HG03378 (cell line): Measurements from ENCODE around the gene ENTPD5.

Experiments used
- ATAC-seq: cut with Tn5 transposase; IDR thresholded peaks from one replicate; pipeline ENCODE4 v1.9.1; 2021; ENCODE audit warnings: mild to moderate bottlenecking, moderate library complexity; ENCODE audit not compliant: unreplicated experiment

Gene ENTPD5

GRCh38 chr14:74018586-74019407 is at the start of gene ENTPD5, which contains the start of gene BBOF1:
ENTPD5 (minus strand) TSS chr14:74019288; CDS start chr14:73988102, 31,186 bp downstream.
BBOF1 (plus strand) TSS chr14:74019349; CDS start chr14:74019479, 130 bp downstream.
- no peak for ATAC-seq

GRCh38 chr14:74065746-74066575 is 46.9 kb upstream of the ENTPD5 start:
- ATAC-seq: no peak

GRCh38 chr14:74064883-74065282 is 45.8 kb upstream of the ENTPD5 start:
- no peak for ATAC-seq

GRCh38 chr14:74064426-74064825 is 45.3 kb upstream of the ENTPD5 start:
- ATAC-seq: no peak

- ATAC-seq: no peak
These were observed 43.7 kb upstream of the ENTPD5 start for GRCh38 chr14:74062809-74063150.

- ATAC-seq: no peak
These were observed 30.9 kb upstream of the ENTPD5 start for GRCh38 chr14:74049876-74050495.

GRCh38 chr14:74048281-74048680 is 29.2 kb upstream of the ENTPD5 start:
- no peak for ATAC-seq

- no peak for ATAC-seq
These were observed 26.4 kb upstream of the ENTPD5 start for GRCh38 chr14:74045522-74045921.

- ATAC-seq: no peak
These were observed 23.2 kb upstream of the ENTPD5 start for GRCh38 chr14:74042296-74042695.

- no peak for ATAC-seq
These were observed 19.2 kb upstream of the ENTPD5 start for GRCh38 chr14:74038020-74038859.

GRCh38 chr14:74035556-74035955 is 16.5 kb upstream of the ENTPD5 start:
- no peak for ATAC-seq

GRCh38 chr14:74034572-74034971 is 15.5 kb upstream of the ENTPD5 start:
- ATAC-seq: no peak

GRCh38 chr14:74029136-74029535 is 10.0 kb upstream of the ENTPD5 start:
- ATAC-seq: no peak

GRCh38 chr14:74022346-74022745 is 3.3 kb upstream of the ENTPD5 start:
- ATAC-seq: no peak

- no peak for ATAC-seq
These were observed 485 bp upstream of the ENTPD5 start for GRCh38 chr14:74019408-74020137.

- no peak for ATAC-seq
These were observed 908 bp downstream of the ENTPD5 start for GRCh38 chr14:74018174-74018585.

GRCh38 chr14:74015963-74016362 is 3.1 kb downstream of the ENTPD5 start:
- no peak for ATAC-seq

GRCh38 chr14:74015176-74015575 is 3.9 kb downstream of the ENTPD5 start:
- ATAC-seq: no peak

- no peak for ATAC-seq
These were observed 4.8 kb downstream of the ENTPD5 start for GRCh38 chr14:74014299-74014698.
